OCI-LY1 (cell line): Measurements from ENCODE around the gene FAM181B.
A peak's percentile ranks its signal among the peaks of the same experiment; 100 is the strongest.

Experiments
- H2AFZ ChIP-seq: fragments of 200-600 bp; sonication (generic), shearing (Covaris generic); 2 replicates; pipeline ENCODE4 v1.6.0; 2014; ENCODE audit warnings: antibody characterized with exemption, mild to moderate bottlenecking, low read length
- H3F3A ChIP-seq: fragments of 200-600 bp; sonication (generic), shearing (Covaris generic); 2 replicates; pipeline ENCODE4 v1.6.0; 2014; ENCODE audit warnings: mild to moderate bottlenecking, antibody characterized with exemption, low read length, moderate library complexity; ENCODE audit not compliant: insufficient read depth
- H3K27ac ChIP-seq: fragments of 200-600 bp; sonication (generic); 2 replicates; pipeline ENCODE4 v1.5.1; 2014; ENCODE audit warnings: low read length, mixed run types, mild to moderate bottlenecking, low read depth; ENCODE audit not compliant: poor library complexity, severe bottlenecking
- H3K27me3 ChIP-seq: fragments of 200-600 bp; sonication (generic); 2 replicates; pipeline ENCODE4 v1.6.0; 2014; ENCODE audit warnings: antibody characterized with exemption, mild to moderate bottlenecking, low read length, moderate library complexity; ENCODE audit not compliant: insufficient read depth
- H3K36me3 ChIP-seq: fragments of 200-600 bp; sonication (generic); 2 replicates; pipeline ENCODE4 v1.6.1; 2014; ENCODE audit warnings: mild to moderate bottlenecking, antibody characterized with exemption, low read length, moderate library complexity, mixed read lengths; ENCODE audit not compliant: insufficient read depth
- H3K4me1 ChIP-seq: fragments of 200-600 bp; sonication (generic); 2 replicates; pipeline ENCODE4 v1.5.1; 2014; ENCODE audit warnings: mild to moderate bottlenecking, low read length, moderate library complexity; ENCODE audit not compliant: insufficient read depth, severe bottlenecking
- H3K4me2 ChIP-seq: fragments of 200-600 bp; sonication (generic), shearing (Covaris generic); 2 replicates; pipeline ENCODE4 v1.6.1; 2014; ENCODE audit warnings: low read length
- H3K4me3 ChIP-seq: fragments of 200-600 bp; sonication (generic); 2 replicates; pipeline ENCODE4 v1.5.1; 2014; ENCODE audit warnings: low read length, low read depth, mild to moderate bottlenecking, mixed read lengths; ENCODE audit not compliant: poor library complexity, severe bottlenecking
- H3K79me2 ChIP-seq: fragments of 200-600 bp; shearing (Covaris generic); 2 replicates; pipeline ENCODE4 v1.6.1; 2016; ENCODE audit warnings: mixed run types, low read length, mixed read lengths; ENCODE audit not compliant: insufficient read depth
- H3K9ac ChIP-seq: fragments of 200-600 bp; sonication (generic), shearing (Covaris generic); 2 replicates; pipeline ENCODE4 v1.6.1; 2014; ENCODE audit warnings: mild to moderate bottlenecking, low read length, mixed read lengths
- H3K9me2 ChIP-seq: fragments of 200-600 bp; sonication (generic), shearing (Covaris generic); 2 replicates; pipeline ENCODE4 v1.6.1; 2014; ENCODE audit warnings: low read depth, mild to moderate bottlenecking, low read length, mixed read lengths
- H3K9me3 ChIP-seq: fragments of 200-600 bp; shearing (Covaris generic); 2 replicates; pipeline ENCODE4 v1.6.1; 2014; ENCODE audit warnings: low read length, mixed read lengths
- H4K20me1 ChIP-seq: fragments of 200-600 bp; sonication (generic), shearing (Covaris generic); 2 replicates; pipeline ENCODE4 v1.6.0; 2016; ENCODE audit warnings: mild to moderate bottlenecking, low read length; ENCODE audit not compliant: insufficient read depth
- EZH2 ChIP-seq: fragments of 200-600 bp; sonication (generic), shearing (Covaris generic); IDR thresholded peaks from 2 replicates; pipeline ENCODE4 v1.8.0; 2017; ENCODE audit warnings: borderline replicate concordance, mixed run types, mild to moderate bottlenecking, antibody characterized with exemption, low read length, moderate library complexity, mixed read lengths
- TF ChIP-seq, protein P1 (sequence below): fragments of 200-600 bp; sonication (generic), shearing (Covaris generic); IDR thresholded peaks from 2 replicates; pipeline ENCODE4 v1.5.1; 2017; ENCODE audit warnings: mild to moderate bottlenecking, antibody characterized with exemption, low read length, moderate library complexity, mixed read lengths

Gene FAM181B

DNA sequence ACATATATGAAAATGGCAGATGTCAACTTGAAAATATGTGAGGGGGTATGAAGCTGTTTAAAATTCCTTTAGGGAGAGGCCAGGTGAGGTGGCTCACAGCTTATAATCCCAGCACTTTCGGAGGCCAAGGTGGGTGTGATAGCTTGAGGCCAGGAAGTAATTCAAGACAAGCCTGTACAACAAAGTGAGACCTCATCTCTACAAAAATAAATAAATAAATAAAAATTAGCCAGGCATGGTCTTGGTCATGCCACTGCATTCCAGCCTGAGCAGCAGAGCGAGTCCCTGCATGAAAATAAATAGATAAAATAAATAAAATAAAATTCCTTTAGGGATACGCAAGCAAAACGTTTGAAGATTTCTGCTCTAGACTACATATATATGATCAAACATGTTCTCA is 38.1 kb upstream of the FAM181B start:
- H3K4me3 ChIP-seq: no peak overlapping the region
- H3K4me1 ChIP-seq: peaks cover 3% of the 10 kb centered on the region
- H3K79me2 ChIP-seq: no peaks in the 10 kb centered on the region

DNA sequence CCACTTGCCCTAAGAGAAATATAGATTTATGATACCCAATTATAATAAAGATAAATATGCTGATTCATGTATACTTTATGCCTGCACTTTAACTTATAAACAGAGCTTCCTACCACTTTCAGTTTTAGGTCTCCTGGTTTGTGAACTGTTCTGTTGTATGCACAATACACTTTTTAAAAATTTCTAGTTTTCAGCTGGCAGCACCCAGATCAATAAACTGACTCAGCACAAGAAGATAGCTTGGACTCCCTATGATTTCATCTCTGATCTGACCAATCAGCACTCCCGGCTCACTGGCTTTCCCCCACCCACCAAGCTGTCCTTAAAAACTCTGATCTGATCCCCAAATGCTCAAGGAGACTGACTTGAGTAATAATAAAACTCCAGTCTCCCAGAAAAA is 33.5 kb upstream of the FAM181B start:
- Histone ChIP-seq H3F3A (no peaks in the 10 kb centered on the region), H4K20me1 (no peaks in the 10 kb centered on the region), H3K79me2 (no peaks in the 10 kb centered on the region), H3K4me3 (no peak overlapping the region), H3K9me2 (no peaks in the 10 kb centered on the region), H3K9ac (no peak overlapping the region), H3K4me1 (peaks cover 3% of the 10 kb centered on the region), H3K36me3 (no peaks in the 10 kb centered on the region), H3K27ac (no peak overlapping the region), H3K4me2 (no peak overlapping the region), H3K9me3 (no peaks in the 10 kb centered on the region), H3K27me3 (no peaks in the 10 kb centered on the region), H2AFZ (no peak overlapping the region)
- TF ChIP-seq, protein P1, sequence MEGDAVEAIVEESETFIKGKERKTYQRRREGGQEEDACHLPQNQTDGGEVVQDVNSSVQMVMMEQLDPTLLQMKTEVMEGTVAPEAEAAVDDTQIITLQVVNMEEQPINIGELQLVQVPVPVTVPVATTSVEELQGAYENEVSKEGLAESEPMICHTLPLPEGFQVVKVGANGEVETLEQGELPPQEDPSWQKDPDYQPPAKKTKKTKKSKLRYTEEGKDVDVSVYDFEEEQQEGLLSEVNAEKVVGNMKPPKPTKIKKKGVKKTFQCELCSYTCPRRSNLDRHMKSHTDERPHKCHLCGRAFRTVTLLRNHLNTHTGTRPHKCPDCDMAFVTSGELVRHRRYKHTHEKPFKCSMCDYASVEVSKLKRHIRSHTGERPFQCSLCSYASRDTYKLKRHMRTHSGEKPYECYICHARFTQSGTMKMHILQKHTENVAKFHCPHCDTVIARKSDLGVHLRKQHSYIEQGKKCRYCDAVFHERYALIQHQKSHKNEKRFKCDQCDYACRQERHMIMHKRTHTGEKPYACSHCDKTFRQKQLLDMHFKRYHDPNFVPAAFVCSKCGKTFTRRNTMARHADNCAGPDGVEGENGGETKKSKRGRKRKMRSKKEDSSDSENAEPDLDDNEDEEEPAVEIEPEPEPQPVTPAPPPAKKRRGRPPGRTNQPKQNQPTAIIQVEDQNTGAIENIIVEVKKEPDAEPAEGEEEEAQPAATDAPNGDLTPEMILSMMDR: no peak
- no peak for TF ChIP-seq EZH2

More for the DNA sequence above, 38.1 kb upstream of the FAM181B start:
- no peaks in the 10 kb centered on the region for H3K9me2 ChIP-seq
- TF ChIP-seq, protein P1: no peak
- TF ChIP-seq EZH2: no peak
- no peak overlapping the region for H2AFZ ChIP-seq
- no peaks in the 10 kb centered on the region for H3K36me3 ChIP-seq
- no peak overlapping the region for H3K27ac ChIP-seq
- no peaks in the 10 kb centered on the region for H3F3A ChIP-seq
- H4K20me1 ChIP-seq: no peaks in the 10 kb centered on the region
- no peaks in the 10 kb centered on the region for H3K9me3 ChIP-seq
- H3K9ac ChIP-seq: no peak overlapping the region
- H3K27me3 ChIP-seq: no peaks in the 10 kb centered on the region
- no peak overlapping the region for H3K4me2 ChIP-seq

DNA sequence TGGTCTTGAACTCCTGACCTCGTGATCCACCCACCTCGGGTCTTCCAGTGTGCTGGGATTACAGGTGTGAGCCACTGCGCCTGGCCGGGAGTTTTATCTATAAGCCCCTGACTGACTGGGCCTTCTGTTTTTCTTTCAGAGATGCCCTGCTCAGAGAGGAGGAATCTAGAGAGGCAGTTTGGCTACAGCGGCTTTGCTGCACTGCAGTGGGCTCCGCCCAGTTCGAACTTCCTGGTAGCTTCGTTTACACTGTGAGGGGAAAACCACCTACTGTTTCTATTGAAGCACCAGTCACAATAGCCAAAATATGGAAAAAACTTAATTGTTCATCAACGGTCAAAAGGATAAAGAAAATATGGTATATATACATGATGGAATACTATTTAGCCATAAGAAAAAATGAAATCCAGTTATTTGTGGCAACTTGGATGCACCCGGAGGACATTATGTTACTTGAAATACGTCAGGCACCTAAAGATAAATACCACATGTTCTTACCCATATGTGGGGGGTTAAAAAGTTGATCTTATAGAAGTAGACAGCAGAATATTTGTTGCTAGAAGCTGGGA is 31.9 kb upstream of the FAM181B start:
- Histone ChIP-seq H2AFZ (peak overlapping the region; percentile 59; the same call in 1 of the 2 replicates), H3K9me3 (no peaks in the 10 kb centered on the region), H3K36me3 (no peaks in the 10 kb centered on the region), H3K79me2 (no peaks in the 10 kb centered on the region), H3K9me2 (no peaks in the 10 kb centered on the region), H3K4me3 (no peak overlapping the region), H4K20me1 (no peaks in the 10 kb centered on the region), H3F3A (no peaks in the 10 kb centered on the region), H3K4me2 (peak overlapping the region; percentile 17; the same call in 1 of the 2 replicates), H3K27me3 (no peaks in the 10 kb centered on the region), H3K27ac (no peak overlapping the region), H3K9ac (no peak overlapping the region), H3K4me1 (peaks cover 3% of the 10 kb centered on the region)
- TF ChIP-seq, protein P1: no peak
